Vagina (tissue), 2 donors: ENCODE measurements around the gene MAP7. TPM values are rescaled to one million over a fixed set of nuclear protein-coding genes. Genes with fewer than 3 reads are reported as not detected.
A peak's percentile ranks its signal among the peaks of the same experiment; 100 is the strongest.
"Not testable (repeated sequence)": the region's sequence is repeated elsewhere in the genome, so short reads cannot be mapped to it uniquely, and the experiment has no call there.

ENCODE experiments used
- DNase-seq, 2 donors: peaks; one replicate each; pipeline ENCODE4 v3.0.0-alpha.2; 2017; ENCODE audit errors: extremely low spot score in 2 of 2
- H3K27ac ChIP-seq: fragments of 200-600 bp; sonication (generic); one replicate; pipeline ENCODE4 v1.5.1; 2019
- H3K27me3 ChIP-seq: fragments of 200-600 bp; sonication (generic); one replicate; pipeline ENCODE4 v1.5.1; 2019
- H3K36me3 ChIP-seq, 2 donors: fragments of 200-600 bp; sonication (generic); one replicate each; pipeline ENCODE4 v1.5.1; 2017 to 2019
- H3K4me1 ChIP-seq: fragments of 200-600 bp; sonication (generic); one replicate; pipeline ENCODE4 v1.5.1; 2019
- H3K4me3 ChIP-seq, 2 donors: fragments of 200-600 bp; sonication (generic); 1 replicate in 1 of 2; 2 replicates in 1 of 2; pipeline ENCODE4 v1.5.1; 2016 to 2019
- H3K9me3 ChIP-seq: fragments of 200-600 bp; sonication (generic); one replicate; pipeline ENCODE4 v1.5.1; 2019
- POLR2A ChIP-seq, 2 donors: fragments of 450-650 bp; IDR thresholded peaks; one replicate each; pipeline ENCODE4 v1.6.1; 2017; ENCODE audit warnings: antibody characterized with exemption in 2 of 2, mild to moderate bottlenecking in 2 of 2, moderate library complexity in 2 of 2
- POLR2AphosphoS5 ChIP-seq, 2 donors: sonication (generic); formaldehyde crosslinking; IDR thresholded peaks; one replicate each; pipeline ENCODE4 v1.9.0; 2017; ENCODE audit warnings: antibody characterized with exemption in 2 of 2, mild to moderate bottlenecking in 2 of 2, low read depth in 1 of 2; ENCODE audit not compliant: insufficient read depth in 1 of 2
- intact Hi-C: fragments of 100-400 bp; cut with DNase I; formaldehyde crosslinking; loops from one replicate; pipeline ENCODE4 v1.15.1; 2023
- total RNA-seq: library from RNA; depleted of rRNA; stranded (reverse); fragments of >200 nt; gene quantifications from one replicate; pipeline ENCODE4 v1.2.3, GENCODE V29; 2016
- TF ChIP-seq, protein P1 (sequence below), 3 experiments: fragments of 450-650 bp in 2 of 3; fragments of 200-600 bp in 1 of 3; sonication (generic) in 1 of 3; IDR thresholded peaks; one replicate each; pipeline ENCODE4 v1.5.1; 2017 to 2019; ENCODE audit warnings: antibody characterized with exemption in 3 of 3, mild to moderate bottlenecking in 2 of 3, moderate library complexity in 2 of 3

The MAP7 gene
- total RNA-seq, 1 donor from 2014 or later: 9.3 TPM

DNA sequence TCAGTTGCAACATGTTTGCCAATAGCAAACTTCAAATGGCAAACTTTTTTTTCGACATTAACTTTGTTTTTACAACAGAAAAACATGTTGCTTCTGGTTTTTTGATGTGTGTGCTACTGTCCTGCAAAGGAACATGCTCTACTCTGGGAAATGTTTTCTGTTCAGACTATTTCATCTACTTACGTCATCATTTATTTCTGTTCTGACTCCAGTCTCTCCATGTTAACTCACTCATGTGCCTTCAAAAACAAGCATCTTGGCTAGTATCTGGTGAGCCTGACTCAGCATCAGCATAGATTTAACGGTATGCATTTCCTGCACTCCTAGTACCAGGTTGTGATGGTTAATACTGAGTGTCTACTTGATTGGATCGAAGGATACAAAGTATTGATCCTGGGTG is 36.1 kb upstream of the MAP7 start:
- Histone ChIP-seq H3K36me3 (peaks cover 0 to 9% of the 10 kb centered on the region in 2 donors), H3K27me3 (no peaks in the 10 kb centered on the region), H3K27ac (peak overlapping the region; percentile 39), H3K4me1 (peaks cover 8% of the 10 kb centered on the region), H3K4me3 (no peak overlapping the region), H3K9me3 (no peaks in the 10 kb centered on the region)
- DNase-seq: no peak
- TF ChIP-seq POLR2AphosphoS5 (IDR thresholded peaks at IDR 0.05; ENCODE audit: insufficient read depth in 1 of 2, low read depth in 1 of 2): peak in 1 of 2 donors; percentile 60
- TF ChIP-seq POLR2A (IDR thresholded peaks at IDR 0.05): no peak
- intact Hi-C loops: loop anchor here (10.0 kb wide), 1 partner anchor 209 kb away; the partner anchor contains the start of gene MAP3K5

DNA sequence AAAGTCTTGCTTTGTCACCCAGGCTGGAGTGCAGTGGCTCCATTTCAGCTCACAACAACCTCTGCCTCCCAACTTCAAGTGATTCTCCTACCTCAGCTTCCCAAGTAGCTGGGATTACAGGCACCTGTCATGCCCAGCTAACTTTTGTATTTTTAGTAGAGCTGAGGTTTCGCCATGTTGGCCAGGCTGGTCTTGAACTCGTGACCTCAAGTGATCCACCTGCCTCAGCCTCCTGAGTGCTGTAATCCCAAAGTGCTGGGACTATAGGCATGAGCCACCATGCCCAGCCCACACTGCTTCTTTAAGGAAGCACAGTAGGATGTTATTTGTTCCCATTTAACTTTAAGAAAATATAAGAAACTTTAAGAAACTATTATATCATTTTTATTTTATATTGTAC is 35.3 kb upstream of the MAP7 start:
- intact Hi-C loops: loop anchor here (10.0 kb wide), 1 partner anchor 209 kb away; the partner anchor contains the start of gene MAP3K5
- H3K4me3 ChIP-seq, H3K4me1 ChIP-seq, H3K27ac ChIP-seq, DNase-seq, H3K9me3 ChIP-seq, H3K27me3 ChIP-seq, H3K36me3 ChIP-seq: not testable (repeated sequence)

DNA sequence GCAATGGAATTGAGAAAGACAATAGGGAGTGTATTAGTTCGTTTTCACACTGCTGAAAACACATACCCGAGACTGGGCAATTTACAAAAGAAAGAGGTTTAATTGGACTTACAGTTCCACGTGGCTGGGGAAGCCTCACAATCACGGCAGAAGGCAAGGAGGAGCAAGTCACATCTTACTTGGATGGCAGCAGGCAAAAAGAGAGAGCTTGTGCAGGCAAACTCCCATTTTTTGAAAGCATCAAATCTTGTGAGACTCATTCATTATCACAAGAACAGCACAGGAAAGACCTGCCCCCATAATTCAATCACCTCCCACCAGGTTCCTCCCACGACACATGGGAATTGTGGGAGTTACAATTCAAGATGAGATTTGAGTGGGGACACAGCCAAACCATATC is 34.1 kb upstream of the MAP7 start:
- H3K27me3 ChIP-seq, H3K27ac ChIP-seq, DNase-seq, H3K4me1 ChIP-seq, H3K9me3 ChIP-seq, H3K4me3 ChIP-seq: not testable (repeated sequence)
- peaks cover 0 to 14% of the 10 kb centered on the region in 2 donors for H3K36me3 ChIP-seq
- intact Hi-C loops: loop anchor here (10.0 kb wide), 1 partner anchor 211 kb away; the partner anchor contains the start of gene MAP3K5

DNA sequence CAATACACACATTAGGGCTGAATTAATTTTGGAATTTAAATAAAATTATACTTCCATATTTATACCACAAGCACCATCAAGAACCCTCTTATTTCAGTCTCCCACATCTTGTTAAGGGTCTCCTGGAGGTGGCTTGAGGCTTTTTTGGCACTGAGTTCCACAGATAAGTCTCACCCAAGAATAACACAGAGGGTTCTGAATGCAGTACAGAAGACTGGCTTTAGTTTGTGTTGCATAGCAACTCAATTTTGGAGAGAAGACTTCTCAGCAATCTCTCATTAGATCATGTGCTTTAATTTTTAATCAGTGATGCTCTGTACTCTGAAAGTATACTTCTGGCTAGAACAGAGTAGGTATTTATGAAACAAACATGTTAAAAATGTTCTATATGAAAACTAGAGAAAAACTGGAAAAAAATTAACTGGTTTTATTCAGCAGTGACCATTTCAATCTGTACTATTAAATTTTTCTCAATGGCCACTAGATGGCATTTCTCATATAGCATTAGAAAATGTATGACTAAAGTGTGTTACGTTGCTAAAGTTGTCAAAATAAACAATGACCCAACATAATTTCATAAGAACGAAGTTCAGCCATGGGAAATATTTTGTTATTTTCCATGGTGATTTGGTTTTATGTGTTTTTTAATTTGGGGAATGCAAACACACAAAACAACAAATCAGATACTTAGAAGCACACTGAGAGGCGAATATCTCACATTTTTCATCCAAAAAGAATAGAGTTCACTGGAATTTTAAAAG is 32.7 kb upstream of the MAP7 start:
- intact Hi-C loops: loop anchor here (10.0 kb wide), 1 partner anchor 212 kb away; the partner anchor contains the start of gene MAP3K5
- TF ChIP-seq POLR2A (IDR thresholded peaks at IDR 0.05): no peak
- TF ChIP-seq POLR2AphosphoS5 (IDR thresholded peaks at IDR 0.05; ENCODE audit: insufficient read depth in 1 of 2, low read depth in 1 of 2): peak in 1 of 2 donors; percentile 72
- TF ChIP-seq, protein P1, sequence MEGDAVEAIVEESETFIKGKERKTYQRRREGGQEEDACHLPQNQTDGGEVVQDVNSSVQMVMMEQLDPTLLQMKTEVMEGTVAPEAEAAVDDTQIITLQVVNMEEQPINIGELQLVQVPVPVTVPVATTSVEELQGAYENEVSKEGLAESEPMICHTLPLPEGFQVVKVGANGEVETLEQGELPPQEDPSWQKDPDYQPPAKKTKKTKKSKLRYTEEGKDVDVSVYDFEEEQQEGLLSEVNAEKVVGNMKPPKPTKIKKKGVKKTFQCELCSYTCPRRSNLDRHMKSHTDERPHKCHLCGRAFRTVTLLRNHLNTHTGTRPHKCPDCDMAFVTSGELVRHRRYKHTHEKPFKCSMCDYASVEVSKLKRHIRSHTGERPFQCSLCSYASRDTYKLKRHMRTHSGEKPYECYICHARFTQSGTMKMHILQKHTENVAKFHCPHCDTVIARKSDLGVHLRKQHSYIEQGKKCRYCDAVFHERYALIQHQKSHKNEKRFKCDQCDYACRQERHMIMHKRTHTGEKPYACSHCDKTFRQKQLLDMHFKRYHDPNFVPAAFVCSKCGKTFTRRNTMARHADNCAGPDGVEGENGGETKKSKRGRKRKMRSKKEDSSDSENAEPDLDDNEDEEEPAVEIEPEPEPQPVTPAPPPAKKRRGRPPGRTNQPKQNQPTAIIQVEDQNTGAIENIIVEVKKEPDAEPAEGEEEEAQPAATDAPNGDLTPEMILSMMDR (IDR thresholded peaks at IDR 0.05): peak in 2 of 3 experiments; percentile 50 to 55
- peak overlapping the region; percentile 54 for H3K27ac ChIP-seq
- no peak for DNase-seq
- no peaks in the 10 kb centered on the region for H3K9me3 ChIP-seq
- peaks cover 8% of the 10 kb centered on the region for H3K4me1 ChIP-seq
- H3K36me3 ChIP-seq: peaks cover 0 to 17% of the 10 kb centered on the region in 2 donors
- no peaks in the 10 kb centered on the region for H3K27me3 ChIP-seq
- no peak overlapping the region for H3K4me3 ChIP-seq

DNA sequence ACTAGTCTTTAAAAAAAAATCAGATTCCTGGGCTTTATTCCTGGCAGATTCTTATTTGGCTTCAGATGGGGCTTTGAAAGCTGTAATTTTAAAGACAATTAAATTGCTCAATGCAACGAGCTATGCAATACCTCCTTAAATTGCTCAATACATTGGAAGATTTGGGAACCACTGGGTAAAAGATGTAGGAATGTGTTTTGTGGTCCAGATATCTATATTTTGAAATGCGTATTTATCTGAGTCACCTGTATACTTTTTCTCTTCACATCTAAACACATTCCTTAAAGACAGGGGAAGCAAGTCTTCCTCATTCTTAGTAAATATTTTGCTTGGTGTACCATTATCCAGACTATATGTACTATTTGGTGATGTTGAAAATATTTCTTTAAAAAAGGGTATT is 29.6 kb upstream of the MAP7 start:
- DNase-seq: no peak
- Histone ChIP-seq H3K27me3 (no peaks in the 10 kb centered on the region), H3K27ac (no peak overlapping the region), H3K9me3 (no peaks in the 10 kb centered on the region), H3K36me3 (peaks cover 0 to 17% of the 10 kb centered on the region in 2 donors), H3K4me3 (no peak overlapping the region), H3K4me1 (peaks cover 8% of the 10 kb centered on the region)
- no peak for TF ChIP-seq POLR2A (IDR thresholded peaks at IDR 0.05)
- TF ChIP-seq, protein P1 (IDR thresholded peaks at IDR 0.05): no peak
- no peak for TF ChIP-seq POLR2AphosphoS5 (IDR thresholded peaks at IDR 0.05; ENCODE audit: insufficient read depth in 1 of 2, low read depth in 1 of 2)
- intact Hi-C loops: loop anchor here (10.0 kb wide), 1 partner anchor 215 kb away; the partner anchor contains the start of gene MAP3K5

DNA sequence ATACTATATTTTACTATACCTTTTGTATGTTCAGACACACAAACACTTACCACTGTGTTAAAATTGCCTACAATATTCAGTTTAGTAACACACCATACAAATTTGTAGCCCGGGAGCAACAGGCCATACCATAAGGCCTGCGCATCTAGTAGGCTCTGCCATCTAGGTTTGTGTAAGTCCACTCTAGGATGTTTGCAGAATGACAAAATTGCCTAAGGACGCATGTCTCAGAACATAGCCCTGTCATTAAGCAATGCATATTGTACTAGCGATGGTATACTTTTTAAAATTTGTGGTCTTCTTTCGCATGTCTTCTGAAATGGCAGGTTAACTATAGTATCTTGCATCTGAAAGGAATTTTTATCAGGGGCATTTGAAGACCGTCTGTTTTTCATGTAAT is 26.6 kb upstream of the MAP7 start:
- intact Hi-C loops: no loop called here
- H3K4me3 ChIP-seq: no peak overlapping the region
- H3K27ac ChIP-seq: no peak overlapping the region
- no peak for TF ChIP-seq POLR2AphosphoS5 (IDR thresholded peaks at IDR 0.05; ENCODE audit: insufficient read depth in 1 of 2, low read depth in 1 of 2)
- TF ChIP-seq POLR2A (IDR thresholded peaks at IDR 0.05): no peak
- TF ChIP-seq, protein P1 (IDR thresholded peaks at IDR 0.05): no peak
- H3K36me3 ChIP-seq: peaks cover 0 to 17% of the 10 kb centered on the region in 2 donors
- H3K27me3 ChIP-seq: no peaks in the 10 kb centered on the region
- no peaks in the 10 kb centered on the region for H3K4me1 ChIP-seq
- DNase-seq: no peak
- H3K9me3 ChIP-seq: no peaks in the 10 kb centered on the region
